AG04449 (cell line): Measurements from ENCODE around the gene LOXL3.

Experiments
- CTCF ChIA-PET: fragments of 350-600 bp; formaldehyde crosslinking; extraction: SDS; loops from one replicate; lab custom pipeline; 2021; ENCODE audit warnings: antibody characterized with exemption; lab: Yijun Ruan, JAX
- POLR2A ChIA-PET: fragments of 400-600, 350-600 bp; formaldehyde crosslinking; extraction: SDS; loops from one replicate; lab custom pipeline; 2020; ENCODE audit warnings: antibody characterized with exemption, inconsistent platforms; lab: Yijun Ruan, JAX
- DNase-seq: peaks from one replicate; pipeline ENCODE4 v3.0.0-alpha.2; 2010; ENCODE audit warnings: low read depth, low spot score
- H3K4me3 ChIP-seq: 2 replicates; pipeline ENCODE4 v1.5.1; 2011; ENCODE audit warnings: low read depth, mild to moderate bottlenecking, control low read depth, low read length
- CTCF ChIP-seq: IDR thresholded peaks from one replicate; pipeline ENCODE4 v1.5.1; 2011; ENCODE audit warnings: mild to moderate bottlenecking, moderate library complexity, low read length, control low read depth, inconsistent platforms; ENCODE audit not compliant: insufficient read depth; ENCODE audit errors: missing control alignments

LOXL3 gene

GRCh38 chr2:74500578-74500946 is 53.2 kb downstream of the LOXL3 start:
- DNase-seq, result no peak
- no peak for TF ChIP-seq CTCF
- ChIA-PET CTCF (interaction anchor here (1.2 to 13.6 kb wide), 3 partner anchors 10 to 86 kb away, joined by 3 to 202 read pairs (median 29); partner anchors contain the start of genes CCDC142 and TTC31), POLR2A (interaction anchor here (1.1 to 1.3 kb wide), 2 partner anchors 18 to 28 kb away, joined by 3 to 5 read pairs; partner anchors contain the start of genes CCDC142, MRPL53 and TTC31)
- H3K4me3 ChIP-seq, result no peak overlapping the region

GRCh38 chr2:74499940-74500577 is 53.7 kb downstream of the LOXL3 start:
- CTCF ChIA-PET, result interaction anchor here (1.2 to 13.6 kb wide), 3 partner anchors 10 to 87 kb away, joined by 3 to 202 read pairs (median 29); partner anchors contain the start of genes CCDC142 and TTC31
- no peak overlapping the region; the same call in 1 of the 2 replicates for H3K4me3 ChIP-seq

GRCh38 chr2:74499267-74499939 is 54.3 kb downstream of the LOXL3 start, which contains the start of gene LBX2:
TSS of gene LBX2 (minus strand) at chr2:74499603. CDS start at chr2:74499537, 66 bp downstream.
- ChIA-PET CTCF (interaction anchor here (1.2 to 13.6 kb wide), 4 partner anchors 9 to 87 kb away, joined by 3 to 202 read pairs (median 16); partner anchors contain the start of genes CCDC142 and TTC31), POLR2A (interaction anchor here (0.6 to 1.0 kb wide), 2 partner anchors 16 to 79 kb away, joined by 3 to 5 read pairs; partner anchors contain the start of genes CCDC142 and TTC31)
- no peak for TF ChIP-seq CTCF
- H3K4me3 ChIP-seq, result peak within 1 kb of the TSS; percentile 43
- DNase-seq, result no peak

More at GRCh38 chr2:74499940-74500577, 53.7 kb downstream of the LOXL3 start:
- POLR2A ChIA-PET, result interaction anchor here (1.1 to 1.3 kb wide), 2 partner anchors 17 to 28 kb away, joined by 3 to 5 read pairs; partner anchors contain the start of genes CCDC142, MRPL53 and TTC31
- TF ChIP-seq CTCF, result no peak
- DNase-seq, result no peak

- no peak for DNase-seq
- no peak for TF ChIP-seq CTCF
- CTCF ChIA-PET, result interaction anchor here (1.4 to 13.6 kb wide), 4 partner anchors 9 to 88 kb away, joined by 3 to 202 read pairs (median 16); partner anchors contain the start of genes CCDC142, PCGF1 and TTC31
- H3K4me3 ChIP-seq, result peak overlapping the region; percentile 43
- POLR2A ChIA-PET, result interaction anchor here (0.6 to 1.0 kb wide), 2 partner anchors 16 to 80 kb away, joined by 3 to 5 read pairs; partner anchors contain the start of genes CCDC142 and TTC31
These were observed 55.1 kb downstream of the LOXL3 start for GRCh38 chr2:74498500-74499266.

GRCh38 chr2:74497777-74498499 is 55.8 kb downstream of the LOXL3 start:
- POLR2A ChIA-PET, result no interaction called here
- CTCF ChIA-PET, result interaction anchor here (1.4 to 13.6 kb wide), 4 partner anchors 8 to 89 kb away, joined by 3 to 202 read pairs (median 16); partner anchors contain the start of genes CCDC142, PCGF1 and TTC31
- no peak for DNase-seq
- TF ChIP-seq CTCF, result no peak
- H3K4me3 ChIP-seq, result peak overlapping the region; percentile 42
